GM19455 (cell line): Measurements from ENCODE around the gene ARHGEF33.

Source experiments
- ATAC-seq: cut with Tn5 transposase; IDR thresholded peaks from one replicate; pipeline ENCODE4 v1.9.1; 2021; ENCODE audit not compliant: unreplicated experiment

Gene ARHGEF33

DNA sequence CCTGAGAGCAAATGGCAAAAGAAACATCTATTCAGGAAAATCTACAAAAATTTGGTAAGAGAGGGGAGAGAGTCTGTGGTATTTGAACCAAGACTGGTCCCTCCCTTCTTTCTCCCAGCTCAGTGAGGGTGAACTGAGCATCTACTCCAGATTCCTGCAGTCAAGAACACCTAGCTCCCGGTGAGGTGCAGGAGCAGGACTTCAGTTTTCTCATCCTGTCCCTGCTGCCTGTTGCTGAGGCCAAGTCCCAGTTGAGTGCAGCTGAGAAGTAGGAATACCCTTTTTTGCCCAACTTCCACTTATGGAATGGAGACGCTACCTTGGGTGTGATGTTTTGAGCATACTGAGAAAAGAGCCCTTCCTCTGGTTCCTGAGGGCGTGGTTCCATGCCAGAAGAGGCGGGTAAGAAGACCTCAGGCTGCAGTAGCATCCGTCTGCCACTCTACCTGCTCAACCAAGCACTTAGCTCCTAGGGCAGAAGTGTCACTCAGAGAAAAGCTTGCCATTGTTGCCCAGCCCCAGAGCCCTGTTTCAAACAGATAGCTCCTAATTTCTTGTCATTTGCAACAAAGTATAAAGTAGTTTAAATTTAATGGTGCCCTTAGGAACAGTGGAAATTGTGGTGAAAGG is 118.3 kb downstream of the ARHGEF33 start:
- ATAC-seq, result no peak

DNA sequence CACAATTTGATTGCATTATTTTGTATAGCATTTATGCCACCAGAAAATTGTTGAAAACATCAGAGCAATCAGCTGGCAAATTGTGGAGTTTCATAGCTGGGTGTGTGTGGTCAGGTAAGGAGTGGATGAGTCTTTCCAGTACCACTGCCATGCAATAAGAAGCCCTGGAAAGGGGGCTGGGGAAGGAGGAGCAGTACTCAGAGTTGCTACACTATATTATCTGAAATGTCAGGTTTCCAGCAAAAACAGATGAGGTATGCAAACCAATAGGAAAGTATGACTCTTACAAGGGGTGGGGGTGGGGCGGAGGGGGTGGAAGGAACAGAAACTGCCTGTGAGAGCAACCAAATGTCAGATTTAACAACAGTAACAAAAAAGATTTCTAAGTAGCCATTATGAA is 119.0 kb downstream of the ARHGEF33 start:
- no peak for ATAC-seq

DNA sequence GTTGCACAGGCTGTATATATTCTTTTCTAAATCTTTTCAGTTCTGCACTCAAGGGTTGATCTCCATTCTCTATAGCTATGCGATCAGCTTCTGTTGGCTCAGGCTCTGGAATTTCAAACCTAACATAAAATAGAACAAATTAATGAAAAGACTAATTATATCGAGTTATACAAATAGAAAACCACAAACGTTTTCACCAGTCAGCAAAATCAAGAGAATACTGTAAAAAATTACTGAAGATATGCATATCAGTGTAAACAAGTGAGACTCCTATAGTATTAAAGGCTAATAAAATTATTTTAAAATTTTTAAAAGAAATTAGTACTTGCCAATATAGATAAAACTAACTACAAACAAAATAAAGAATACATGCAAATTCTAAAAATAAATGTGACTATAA is 124.2 kb downstream of the ARHGEF33 start:
- no peak for ATAC-seq

DNA sequence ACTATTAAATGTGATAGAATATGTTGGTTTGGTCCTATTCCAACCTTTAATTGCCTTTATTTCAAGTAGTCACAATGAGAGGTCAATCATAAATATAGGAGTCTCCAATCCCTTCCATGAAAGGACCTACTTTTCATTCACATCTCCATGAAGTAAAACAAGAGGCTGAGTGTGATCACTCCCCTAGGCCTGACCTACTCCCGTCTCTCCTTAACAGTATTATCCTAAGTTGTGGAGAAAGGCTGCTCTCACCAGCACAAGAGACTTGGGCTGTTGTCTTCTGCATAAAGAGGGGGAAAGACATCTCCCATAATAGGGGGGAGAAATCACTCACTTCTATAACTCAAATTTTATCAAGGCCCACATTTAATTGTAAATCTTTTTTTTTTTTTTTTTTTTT is 125.7 kb downstream of the ARHGEF33 start:
- ATAC-seq, result no peak

DNA sequence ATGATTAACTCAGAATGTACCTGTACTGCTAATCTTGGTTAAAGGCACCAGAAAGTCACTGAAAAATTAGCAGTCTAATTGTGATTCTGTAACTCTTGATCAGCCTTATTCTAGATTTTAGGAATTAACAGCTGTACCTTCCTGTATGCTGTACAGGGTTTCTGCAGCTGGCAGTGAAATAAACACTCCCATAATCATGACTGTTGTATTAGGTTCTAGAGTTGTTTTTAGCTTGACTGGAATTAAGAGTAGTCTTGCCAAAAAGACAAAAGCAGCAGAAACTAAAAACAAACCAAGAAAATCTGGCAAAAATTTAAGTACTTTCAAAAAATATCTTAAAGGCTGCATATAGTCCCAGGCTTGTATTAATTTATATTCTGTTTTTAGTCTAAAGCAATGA is 127.7 kb downstream of the ARHGEF33 start:
- ATAC-seq, result no peak

DNA sequence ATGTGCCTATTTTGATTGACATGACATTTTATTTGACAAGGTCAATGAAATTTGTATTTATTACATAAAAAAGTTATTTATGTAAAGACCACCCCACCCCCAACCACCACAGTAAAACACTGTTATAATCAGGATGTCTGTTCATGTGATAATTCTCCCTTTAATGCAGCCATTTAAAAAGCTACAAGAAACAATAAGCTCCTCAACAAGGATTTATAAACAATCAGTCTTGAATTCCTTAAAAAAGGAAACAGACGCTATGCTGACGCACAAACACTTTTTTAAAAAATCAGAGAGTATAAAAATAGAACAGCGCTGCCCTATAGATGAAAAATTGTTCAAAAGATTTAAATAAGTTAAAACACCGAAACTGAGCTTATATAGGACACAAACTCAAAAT is 129.0 kb downstream of the ARHGEF33 start:
- no peak for ATAC-seq

DNA sequence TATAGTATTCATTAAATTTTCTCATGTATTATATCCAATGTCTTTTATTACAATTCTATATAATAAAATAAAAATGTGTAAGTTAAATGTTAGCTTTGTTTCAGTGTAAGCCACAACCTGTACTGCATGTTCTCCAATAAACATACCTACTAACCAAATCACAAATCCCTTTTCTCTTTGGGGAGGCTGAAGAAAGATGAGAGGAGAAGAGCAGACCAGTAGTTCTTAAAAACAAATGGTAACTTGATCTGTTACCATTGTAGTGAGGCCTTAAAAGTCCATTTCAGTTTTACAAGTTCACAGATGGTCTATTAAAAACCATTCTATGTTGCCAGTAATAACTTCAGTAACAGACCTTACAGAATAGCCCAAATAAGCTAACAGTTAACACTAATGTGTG is 130.7 kb downstream of the ARHGEF33 start:
- no peak for ATAC-seq

DNA sequence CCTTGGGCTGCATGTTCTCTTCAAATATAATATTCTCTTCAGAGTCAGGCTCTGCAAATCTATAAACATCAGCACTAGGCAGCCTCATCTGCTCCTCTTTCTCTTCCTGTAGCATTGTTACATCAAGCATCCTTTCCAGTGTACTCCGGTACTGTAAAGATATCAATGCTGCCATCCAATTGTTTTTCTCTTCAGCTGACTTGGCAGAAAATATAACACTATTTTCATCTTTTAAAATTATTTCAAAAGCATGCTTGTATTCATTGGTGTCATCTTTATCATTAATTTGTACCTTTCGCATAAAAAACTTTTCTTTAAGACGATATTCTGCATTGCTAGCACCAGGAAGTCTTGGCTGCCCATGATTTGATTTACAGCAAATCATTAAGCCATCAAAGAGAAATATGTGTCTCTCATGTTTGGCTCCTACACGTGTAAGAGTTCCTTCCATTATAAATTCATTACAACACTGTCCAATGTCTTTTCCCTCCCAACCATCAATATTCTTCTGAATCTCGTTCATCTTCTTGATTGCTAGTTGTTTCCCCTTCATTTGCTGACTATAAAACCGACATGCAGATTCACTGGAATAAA is 133.1 kb downstream of the ARHGEF33 start:
- no peak for ATAC-seq

DNA sequence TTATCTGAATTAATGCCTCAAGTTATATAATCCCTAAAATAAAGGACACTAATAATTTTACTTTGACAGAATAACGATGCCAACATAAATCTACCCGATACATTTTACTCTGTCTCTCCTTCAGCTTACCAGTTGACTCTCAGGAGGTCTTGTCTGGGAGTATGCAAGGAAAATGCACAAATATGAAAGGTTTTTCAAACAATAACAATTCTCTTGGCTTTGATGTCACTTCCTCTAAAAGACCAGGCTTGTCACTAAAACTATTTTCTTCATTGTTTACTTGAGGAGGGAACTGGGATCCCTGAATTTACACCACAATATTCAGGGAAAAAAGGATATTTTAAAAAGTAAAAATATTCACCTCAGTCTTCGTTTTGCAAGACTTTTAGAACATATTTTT is 134.0 kb downstream of the ARHGEF33 start:
- ATAC-seq, result no peak

DNA sequence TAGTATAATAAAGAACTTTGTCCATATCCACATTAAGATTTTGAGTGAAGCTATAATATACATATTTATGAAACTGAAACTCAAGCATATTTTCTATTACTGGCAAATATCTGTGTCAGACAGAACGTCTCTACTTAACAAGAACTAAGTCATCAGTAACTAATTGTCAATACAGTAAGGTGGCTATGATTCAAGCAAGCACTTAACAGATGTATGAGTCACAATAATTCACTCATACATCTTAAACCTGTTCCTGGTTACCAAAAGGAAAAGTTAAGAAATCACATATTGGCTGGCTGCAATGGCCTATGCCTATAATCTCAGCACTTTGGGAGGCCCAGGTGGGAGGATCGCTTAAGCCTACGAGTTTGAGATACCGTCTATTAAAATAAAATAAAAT is 135.2 kb downstream of the ARHGEF33 start:
- ATAC-seq, result no peak
